Panc1 (cell line): Measurements from ENCODE around the gene LRP1B. TPM values are rescaled to one million over a fixed set of nuclear protein-coding genes. Genes with fewer than 3 reads are reported as not detected.

Experiments
- ATAC-seq: fragments of 200-7000 bp; cut with Tn5 transposase; 2 replicates; pipeline ENCODE4 v1.9.1; 2020; ENCODE audit warnings: mild to moderate bottlenecking, moderate library complexity
- BruUV-seq: library from RNA; stranded (reverse); fragments of 400-500 nt; replicated peaks from 2 replicates; lab custom pipeline; 2021; lab: Mats Ljungman, UMichigan
- CTCF ChIA-PET: fragments of 300-600 bp; sonication (Branson Sonifier 250); formaldehyde crosslinking; loops from one replicate; lab custom pipeline; 2022; ENCODE audit warnings: antibody characterized with exemption; lab: Charles Lee
- POLR2A ChIA-PET: fragments of 300-600 bp; sonication (Branson Sonifier 250); formaldehyde crosslinking; loops from one replicate; lab custom pipeline; 2022; ENCODE audit warnings: antibody characterized with exemption; lab: Charles Lee
- DNase-seq: peaks from one replicate; pipeline ENCODE4 v3.0.0-alpha.2; 2010; ENCODE audit warnings: low read depth, low spot score
- H3K27ac ChIP-seq: 2 replicates; pipeline ENCODE4 v1.5.1; 2011; ENCODE audit warnings: mild to moderate bottlenecking, low read length, inconsistent platforms
- H3K27me3 ChIP-seq: fragments of 200-500 bp; sonication (Bioruptor generic); 2 replicates; pipeline ENCODE4 v1.6.0; 2014; ENCODE audit warnings: low read length, inconsistent platforms; ENCODE audit not compliant: control insufficient read depth, insufficient read depth
- H3K36me3 ChIP-seq: fragments of 200-500 bp; sonication (Bioruptor generic); 2 replicates; pipeline ENCODE4 v1.5.1; 2014; ENCODE audit warnings: inconsistent platforms, mild to moderate bottlenecking, low read length, moderate library complexity; ENCODE audit not compliant: control insufficient read depth, insufficient read depth
- H3K4me1 ChIP-seq: 2 replicates; pipeline ENCODE4 v1.5.1; 2011; ENCODE audit warnings: inconsistent platforms, mild to moderate bottlenecking, low read length, moderate library complexity; ENCODE audit not compliant: control insufficient read depth, insufficient read depth
- H3K4me3 ChIP-seq, 2 experiments: 2 replicates each; pipeline ENCODE4 v1.5.1; 2011 to 2012; ENCODE audit warnings: low read depth in 2 of 2, low read length in 2 of 2, mild to moderate bottlenecking in 2 of 2, inconsistent platforms in 1 of 2, moderate library complexity in 1 of 2
- H3K9me3 ChIP-seq: fragments of 200-500 bp; sonication (Bioruptor generic); 2 replicates; pipeline ENCODE4 v1.5.1; 2014; ENCODE audit warnings: low read depth, mild to moderate bottlenecking, inconsistent platforms, low read length, moderate library complexity; ENCODE audit not compliant: control insufficient read depth, insufficient read depth
- POLR2AphosphoS5 ChIP-seq: IDR thresholded peaks from 2 replicates; pipeline ENCODE4 v1.6.1; 2012; ENCODE audit warnings: mild to moderate bottlenecking, low read depth, low read length, moderate library complexity
- REST ChIP-seq, 2 experiments: IDR thresholded peaks; 2 replicates each; pipeline ENCODE4 v1.6.1; 2011 to 2012; ENCODE audit warnings: low read depth in 2 of 2, control low read depth in 1 of 2, low read length in 1 of 2, mild to moderate bottlenecking in 1 of 2, moderate library complexity in 1 of 2; ENCODE audit not compliant: insufficient read depth in 1 of 2
- SIN3A ChIP-seq: IDR thresholded peaks from 2 replicates; pipeline ENCODE4 v1.6.1; 2012; ENCODE audit warnings: low read depth, mild to moderate bottlenecking, low read length, moderate library complexity, borderline replicate concordance; ENCODE audit not compliant: insufficient read depth
- TCF7L2 ChIP-seq: IDR thresholded peaks from 2 replicates; pipeline ENCODE4 v1.6.1; 2011; ENCODE audit warnings: mild to moderate bottlenecking, low read depth, low read length, inconsistent platforms
- in situ Hi-C: cut with HindIII; loops from 2 replicates; pipeline ENCODE4 v1.10.0; 2016; ENCODE audit warnings: low sequenced_read_pairs, low pct_unique_long_range_greater_than_20kb
- intact Hi-C: fragments of 100-400 bp; cut with micrococcal nuclease; formaldehyde crosslinking; loops from one replicate; pipeline ENCODE4 v1.10.0; 2022; ENCODE audit not compliant: unreplicated experiment
- total RNA-seq: library from RNA; stranded (reverse); gene quantifications from one replicate; pipeline ENCODE4 v1.2.1, GENCODE V29; 2021; ENCODE audit not compliant: unreplicated experiment
- TF ChIP-seq, protein P1 (sequence below): fragments of 450-650 bp; IDR thresholded peaks from 2 replicates; pipeline ENCODE4 v1.5.1; 2017; ENCODE audit warnings: mild to moderate bottlenecking

The LRP1B gene
- total RNA-seq, 1 experiment from 2014 or later, result 0.54 TPM

DNA sequence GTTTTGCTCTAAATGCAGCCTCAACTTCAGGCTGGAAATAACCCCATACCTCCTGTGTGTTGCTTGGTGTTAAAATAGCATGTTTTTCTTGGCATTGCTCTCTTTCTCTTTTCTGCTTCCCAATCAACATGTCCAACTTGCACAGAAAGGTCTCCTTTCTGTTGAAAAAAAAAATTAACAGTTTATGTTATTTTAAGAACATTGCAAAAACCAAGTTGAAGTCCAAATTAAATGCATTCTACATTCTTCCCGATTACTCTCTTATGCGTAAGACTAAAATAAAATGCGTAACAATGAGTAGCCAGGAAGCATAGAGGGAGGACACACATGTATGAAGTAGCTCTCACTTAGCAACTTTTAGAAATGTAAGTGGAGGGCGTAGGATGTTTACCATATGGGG is 1944.5 kb downstream of the LRP1B start:
- no TSS peak for BruUV-seq
- no peaks in the 10 kb centered on the region for H3K36me3 ChIP-seq
- no peak for DNase-seq
- H3K4me3 ChIP-seq, result no peak overlapping the region
- ChIA-PET POLR2A (no interaction called here), CTCF (no interaction called here)
- H3K27me3 ChIP-seq, result no peaks in the 10 kb centered on the region
- ATAC-seq, result no peak
- in situ Hi-C loops, result no loop called here
- intact Hi-C loops, result no loop called here
- no peak overlapping the region for H3K27ac ChIP-seq
- H3K9me3 ChIP-seq, result no peaks in the 10 kb centered on the region
- H3K4me1 ChIP-seq, result no peaks in the 10 kb centered on the region
- TF ChIP-seq REST (IDR thresholded peaks at IDR 0.05; ENCODE audit: insufficient read depth in 1 of 2, low read depth in 2 of 2, low read length in 1 of 2) (no peak), TCF7L2 (no peak), POLR2AphosphoS5 (no peak), SIN3A (no peak)
- TF ChIP-seq, protein P1, sequence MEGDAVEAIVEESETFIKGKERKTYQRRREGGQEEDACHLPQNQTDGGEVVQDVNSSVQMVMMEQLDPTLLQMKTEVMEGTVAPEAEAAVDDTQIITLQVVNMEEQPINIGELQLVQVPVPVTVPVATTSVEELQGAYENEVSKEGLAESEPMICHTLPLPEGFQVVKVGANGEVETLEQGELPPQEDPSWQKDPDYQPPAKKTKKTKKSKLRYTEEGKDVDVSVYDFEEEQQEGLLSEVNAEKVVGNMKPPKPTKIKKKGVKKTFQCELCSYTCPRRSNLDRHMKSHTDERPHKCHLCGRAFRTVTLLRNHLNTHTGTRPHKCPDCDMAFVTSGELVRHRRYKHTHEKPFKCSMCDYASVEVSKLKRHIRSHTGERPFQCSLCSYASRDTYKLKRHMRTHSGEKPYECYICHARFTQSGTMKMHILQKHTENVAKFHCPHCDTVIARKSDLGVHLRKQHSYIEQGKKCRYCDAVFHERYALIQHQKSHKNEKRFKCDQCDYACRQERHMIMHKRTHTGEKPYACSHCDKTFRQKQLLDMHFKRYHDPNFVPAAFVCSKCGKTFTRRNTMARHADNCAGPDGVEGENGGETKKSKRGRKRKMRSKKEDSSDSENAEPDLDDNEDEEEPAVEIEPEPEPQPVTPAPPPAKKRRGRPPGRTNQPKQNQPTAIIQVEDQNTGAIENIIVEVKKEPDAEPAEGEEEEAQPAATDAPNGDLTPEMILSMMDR, result no peak

GRCh38 chr2:140185076-140185475 is 1945.7 kb downstream of the LRP1B start:
- ChIA-PET POLR2A (no interaction called here), CTCF (no interaction called here)
- DNase-seq (no peak), ATAC-seq (no peak)
- in situ Hi-C loops, result no loop called here
- BruUV-seq, result no TSS peak
- no peaks in the 10 kb centered on the region for H3K36me3 ChIP-seq
- intact Hi-C loops, result no loop called here
- TF ChIP-seq REST (IDR thresholded peaks at IDR 0.05; ENCODE audit: insufficient read depth in 1 of 2, low read depth in 2 of 2, low read length in 1 of 2), result no peak
- TF ChIP-seq, protein P1, result no peak
- no peak for TF ChIP-seq SIN3A
- no peak for TF ChIP-seq POLR2AphosphoS5
- TF ChIP-seq TCF7L2, result no peak
- no peak overlapping the region for H3K4me3 ChIP-seq
- no peaks in the 10 kb centered on the region for H3K4me1 ChIP-seq
- no peaks in the 10 kb centered on the region for H3K9me3 ChIP-seq
- H3K27ac ChIP-seq, result no peak overlapping the region
- no peaks in the 10 kb centered on the region for H3K27me3 ChIP-seq
